Activated CD8-positive, alpha-beta memory T cell treated with anti-CD3 and anti-CD28 coated beads, Interleukin-2, amount 50 U/mL, for 1 hour (primary cell): ENCODE data around the gene HHAT.

Experiments
- DNase-seq: peaks from one replicate; pipeline ENCODE4 v3.0.0-alpha.2; 2020; ENCODE audit errors: extremely low read depth

Gene HHAT

GRCh38 chr1:210328746-210329503 lies at the start of gene HHAT:
Gene HHAT (plus strand): TSS chr1:210328902. CDS start chr1:210348976, 20,074 bp downstream.
- no peak for DNase-seq

GRCh38 chr1:210280221-210280620 lies 48.5 kb upstream of the HHAT start:
- DNase-seq = no peak

DNA sequence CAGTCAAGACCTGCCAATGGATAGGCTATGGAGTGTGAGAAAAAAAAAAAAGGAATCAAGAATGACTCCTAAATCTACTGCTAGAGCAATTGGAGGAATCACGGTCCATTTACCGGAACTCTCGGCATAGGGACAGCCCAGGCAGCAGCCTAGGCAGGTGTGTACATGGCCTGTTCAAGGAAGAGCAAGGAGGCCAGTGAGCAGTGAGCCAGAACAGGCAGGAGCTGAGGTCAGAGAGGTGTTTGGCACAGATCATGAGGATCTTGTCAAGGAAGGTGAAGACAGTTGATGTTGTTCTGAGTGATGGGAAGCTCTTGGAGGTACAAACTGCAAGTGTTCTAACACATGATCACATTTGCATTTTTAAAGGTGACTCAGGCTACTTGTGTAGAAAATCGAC lies 40.6 kb upstream of the HHAT start:
- DNase-seq = no peak

DNA sequence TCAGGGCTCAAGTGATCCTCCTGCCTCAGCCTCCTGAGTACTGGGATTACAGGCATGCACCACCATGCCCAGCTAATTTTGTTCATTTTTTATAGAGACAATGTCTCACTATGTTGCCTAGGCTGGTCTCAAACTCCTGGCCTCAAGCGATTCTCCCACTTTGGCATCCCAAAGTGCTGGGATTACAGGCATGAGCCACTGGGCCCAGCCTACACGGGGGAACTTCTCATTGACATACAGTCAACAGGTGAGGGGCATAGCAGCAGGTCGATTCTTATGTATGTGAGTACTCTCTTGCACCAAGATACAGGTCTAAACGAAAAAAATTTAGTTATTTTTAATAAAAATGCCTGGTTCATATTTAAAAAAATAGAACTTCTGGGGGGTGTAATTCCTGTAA lies 39.5 kb upstream of the HHAT start:
- DNase-seq = no peak

- no peak for DNase-seq
These were observed 37.5 kb upstream of the HHAT start for GRCh38 chr1:210291081-210291764.

DNA sequence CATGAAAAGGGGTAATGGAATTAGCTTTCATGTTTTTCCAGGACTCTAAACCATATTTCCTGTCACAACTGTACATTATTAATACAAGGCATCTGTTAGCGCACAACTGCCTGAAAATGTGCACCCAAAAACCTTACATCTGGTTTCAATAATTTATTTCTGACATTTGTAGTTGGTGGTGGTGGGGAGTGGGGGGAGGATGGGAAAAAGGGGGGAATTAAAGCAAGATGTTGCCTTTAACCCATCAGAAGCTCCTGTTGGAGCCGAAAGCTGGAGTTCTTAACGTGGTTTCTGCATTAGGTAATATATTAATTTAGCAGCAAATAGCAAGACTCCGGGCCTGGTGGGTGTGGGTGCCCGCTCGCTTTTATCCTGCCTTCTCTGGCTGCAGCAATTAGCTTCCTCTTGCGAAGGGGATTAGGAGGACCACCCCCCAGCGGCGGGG lies 36.9 kb upstream of the HHAT start:
- DNase-seq = no peak

DNA sequence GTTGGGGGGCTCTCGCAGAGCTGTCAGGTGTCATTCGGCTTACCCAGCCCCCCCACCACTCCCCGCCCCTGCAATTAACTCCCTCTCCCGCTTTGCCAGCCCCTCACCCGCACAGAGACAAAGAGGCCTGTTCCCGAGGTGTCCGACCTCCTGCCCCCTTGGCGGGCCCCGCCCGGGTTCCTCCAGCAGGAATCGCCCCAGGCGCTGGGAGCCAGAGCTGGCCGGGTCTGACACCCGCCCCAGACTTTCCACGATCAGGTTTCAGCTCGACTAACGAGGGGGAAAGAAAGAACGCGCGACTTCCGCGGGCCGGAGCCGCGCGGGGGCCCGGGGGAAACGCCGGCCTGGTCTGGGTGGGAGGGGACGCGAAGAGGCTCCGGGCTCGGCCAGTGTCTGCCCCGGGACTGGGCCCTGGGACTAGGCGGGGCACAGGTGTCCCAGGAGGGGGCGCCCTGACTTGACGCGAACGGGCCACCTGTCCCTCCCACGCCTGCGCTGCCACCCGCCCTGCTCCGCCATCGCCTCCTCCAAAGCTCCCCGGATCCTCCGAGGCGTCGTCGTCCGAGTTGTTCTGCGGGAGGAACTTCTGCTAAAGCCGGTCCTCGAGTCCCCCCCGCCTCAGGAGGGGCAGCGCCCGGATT lies 36.4 kb upstream of the HHAT start:
- no peak for DNase-seq

- no peak for DNase-seq
These were observed 35.5 kb upstream of the HHAT start for GRCh38 chr1:210293171-210293607.

GRCh38 chr1:210294999-210295745 lies 33.5 kb upstream of the HHAT start:
- DNase-seq = no peak

DNA sequence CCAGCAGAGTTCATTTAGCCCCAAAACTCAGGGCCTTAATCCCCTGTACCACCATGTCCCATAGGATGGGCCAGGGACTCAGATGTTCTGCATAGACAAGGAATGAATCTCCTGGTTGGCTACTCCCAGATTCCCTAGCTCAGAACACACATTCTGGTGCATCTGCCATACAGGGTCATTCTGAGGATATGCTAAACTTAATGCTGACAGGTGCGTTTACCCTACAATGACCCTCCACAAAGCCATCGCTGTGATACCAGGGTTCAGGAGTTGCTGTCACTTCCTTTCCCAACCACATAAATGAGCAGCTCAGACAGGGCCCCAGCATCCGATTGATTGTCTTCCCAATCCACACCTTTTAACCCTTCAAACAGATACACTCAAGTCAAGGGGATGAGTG lies 32.0 kb upstream of the HHAT start:
- no peak for DNase-seq

DNA sequence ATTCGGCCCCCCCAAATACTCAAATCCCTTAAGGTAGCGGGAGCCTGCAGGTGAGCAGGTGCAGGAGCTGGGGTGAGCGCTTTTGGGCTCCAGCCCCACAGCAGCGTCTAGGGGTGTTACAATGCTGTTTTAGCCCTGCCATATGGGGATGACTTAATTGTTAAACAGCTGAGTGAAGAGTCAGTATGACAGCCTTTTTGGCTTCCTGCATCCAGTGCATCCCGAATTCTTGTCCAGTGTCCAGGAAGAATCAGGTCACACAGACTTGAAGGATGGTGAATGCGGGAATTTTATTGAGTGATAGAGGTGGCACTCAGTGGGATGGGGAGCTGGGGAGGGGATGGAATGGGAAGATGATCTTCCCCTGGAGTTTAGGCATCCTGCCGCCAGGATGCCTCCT lies 30.4 kb upstream of the HHAT start:
- no peak for DNase-seq

- DNase-seq = no peak
These were observed 29.8 kb upstream of the HHAT start for GRCh38 chr1:210298936-210299335.

- DNase-seq = no peak
These were observed 29.2 kb upstream of the HHAT start for GRCh38 chr1:210299501-210299900.

GRCh38 chr1:210300923-210301614 lies 27.6 kb upstream of the HHAT start:
- DNase-seq = no peak

DNA sequence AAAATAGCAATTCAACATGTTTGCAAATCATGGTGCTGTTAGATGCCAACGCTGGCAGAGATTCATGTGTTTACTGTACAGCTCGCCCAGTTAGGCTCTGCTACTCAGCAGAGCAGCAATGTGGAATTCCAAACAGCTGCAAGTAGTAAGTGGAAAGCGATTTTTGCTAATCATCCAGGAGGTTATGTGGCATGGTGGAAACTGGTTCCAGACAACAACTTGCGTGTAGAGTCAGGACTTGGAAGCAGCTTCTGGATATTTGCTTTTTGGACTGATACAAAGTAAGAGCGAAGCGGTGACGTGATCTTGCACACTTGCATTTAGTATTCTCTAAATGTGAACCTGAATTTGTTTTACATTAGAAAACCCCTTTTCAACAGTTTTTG lies 27.1 kb upstream of the HHAT start:
- no peak for DNase-seq

DNA sequence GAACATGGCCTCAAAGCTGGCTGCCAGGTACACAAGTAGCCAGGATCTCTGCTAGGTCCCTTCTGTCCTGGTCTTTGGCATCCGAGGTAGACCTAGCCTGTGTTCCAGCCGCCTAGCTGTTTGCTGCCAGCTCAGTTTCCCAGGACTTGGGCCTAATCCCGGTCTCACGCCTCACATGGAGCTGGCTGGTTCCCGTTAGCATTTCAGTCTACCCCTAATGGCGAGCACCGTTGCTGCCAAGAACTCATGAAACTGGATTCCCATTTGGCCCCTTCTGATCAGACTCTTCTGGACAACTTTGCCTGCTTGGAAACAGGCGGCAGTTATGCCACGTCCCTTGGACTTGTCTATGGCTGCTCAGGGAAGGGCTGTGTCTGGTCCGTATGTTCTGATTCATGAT lies 26.2 kb upstream of the HHAT start:
- no peak for DNase-seq

DNA sequence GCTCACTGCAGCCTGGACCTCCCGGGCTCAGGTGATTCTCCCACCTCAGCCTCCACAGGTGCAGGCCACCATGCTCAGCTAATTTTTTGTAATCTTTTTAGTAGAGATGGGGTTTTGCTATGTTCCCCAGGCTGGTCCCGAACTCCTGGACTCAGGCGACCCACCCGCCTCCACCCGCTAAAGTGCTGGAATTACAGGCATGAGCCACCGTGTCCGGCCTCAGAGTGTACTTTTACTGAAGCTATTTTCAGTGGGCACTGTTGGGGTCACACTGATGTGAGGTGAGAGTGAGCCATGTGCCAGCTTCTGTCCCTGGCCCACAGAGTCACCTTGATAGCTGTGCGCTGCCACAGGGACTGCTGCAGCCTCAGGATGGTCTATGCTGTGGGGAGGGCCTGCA lies 25.3 kb upstream of the HHAT start:
- no peak for DNase-seq

GRCh38 chr1:210310562-210311153 lies 18.0 kb upstream of the HHAT start:
- DNase-seq = no peak

DNA sequence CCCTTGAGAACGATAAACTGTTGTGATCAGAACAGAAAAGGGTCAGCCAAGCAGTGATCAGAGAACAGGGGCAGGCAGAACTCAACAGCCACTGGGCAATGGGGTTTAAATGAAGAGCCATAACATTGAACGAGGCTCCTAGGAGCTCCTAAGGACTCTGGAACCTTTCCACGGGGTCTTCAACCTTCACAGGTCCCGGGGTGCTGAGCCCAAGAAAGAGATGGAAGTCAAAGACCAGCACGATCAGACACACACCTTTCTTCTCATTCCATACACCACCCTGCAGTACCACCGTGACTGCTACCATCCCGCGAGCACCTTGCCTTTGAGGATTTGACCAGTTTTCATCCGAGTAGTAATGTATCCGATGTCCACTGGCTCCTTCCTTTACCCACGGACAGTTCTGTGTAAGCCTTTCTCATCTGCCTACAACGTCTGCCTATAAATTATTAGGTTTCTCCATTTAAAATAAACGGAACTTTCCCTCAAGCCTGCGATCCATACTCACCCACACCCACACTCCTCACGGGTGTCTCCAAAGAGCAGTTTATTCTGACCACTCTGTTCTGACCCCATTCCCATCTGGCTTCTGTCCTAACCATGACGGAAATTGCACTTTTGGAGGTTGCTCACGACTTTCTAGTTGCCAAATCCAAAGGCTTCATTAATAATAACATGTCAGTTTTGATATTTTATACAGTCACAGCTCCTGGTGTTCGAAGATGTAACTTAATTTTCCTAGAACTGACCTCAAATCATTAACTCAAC lies 16.8 kb upstream of the HHAT start:
- no peak for DNase-seq

DNA sequence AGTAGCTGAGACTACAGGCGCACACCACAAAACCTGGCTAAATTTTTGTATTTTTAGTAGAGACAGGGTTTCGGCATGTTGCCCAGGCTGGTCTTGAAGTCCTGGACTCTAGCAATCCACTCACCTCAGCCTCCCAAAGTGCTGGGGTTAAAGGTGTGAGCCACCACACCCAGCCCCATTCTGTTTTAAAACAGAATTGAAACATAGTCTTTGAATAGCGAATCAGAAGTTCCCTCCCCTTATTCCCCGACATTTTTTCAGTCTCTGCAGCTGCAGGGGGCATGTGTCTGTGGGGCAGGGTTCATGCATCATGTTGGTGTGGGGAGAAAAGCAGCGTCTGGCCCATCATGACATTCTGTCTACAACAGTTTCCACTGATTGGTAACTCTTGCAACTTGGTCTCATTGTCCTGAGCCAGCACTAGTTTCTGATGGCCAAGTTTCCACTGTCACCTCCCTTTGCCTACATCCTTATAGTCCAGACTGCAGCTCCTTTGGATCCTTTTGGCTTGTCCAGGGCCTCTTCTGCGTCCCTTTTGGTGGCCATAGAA lies 15.6 kb upstream of the HHAT start:
- DNase-seq = no peak
